Body of pancreas (tissue), 4 donors: Measurements from ENCODE around the gene TMBIM1.

Source experiments
- CTCF ChIP-seq, 7 experiments: fragments of 450-650 bp in 4 of 7; fragments of 200-600 bp in 3 of 7; sonication (generic) in 3 of 7; IDR thresholded peaks; one replicate each; pipeline ENCODE4 v1.5.1; 2016 to 2019; ENCODE audit warnings: antibody characterized with exemption in 7 of 7
- POLR2A ChIP-seq, 3 donors: fragments of 450-650 bp; IDR thresholded peaks; one replicate each; pipeline ENCODE4 v1.6.1; 2016; ENCODE audit warnings: antibody characterized with exemption in 3 of 3, mild to moderate bottlenecking in 2 of 3

DNA sequence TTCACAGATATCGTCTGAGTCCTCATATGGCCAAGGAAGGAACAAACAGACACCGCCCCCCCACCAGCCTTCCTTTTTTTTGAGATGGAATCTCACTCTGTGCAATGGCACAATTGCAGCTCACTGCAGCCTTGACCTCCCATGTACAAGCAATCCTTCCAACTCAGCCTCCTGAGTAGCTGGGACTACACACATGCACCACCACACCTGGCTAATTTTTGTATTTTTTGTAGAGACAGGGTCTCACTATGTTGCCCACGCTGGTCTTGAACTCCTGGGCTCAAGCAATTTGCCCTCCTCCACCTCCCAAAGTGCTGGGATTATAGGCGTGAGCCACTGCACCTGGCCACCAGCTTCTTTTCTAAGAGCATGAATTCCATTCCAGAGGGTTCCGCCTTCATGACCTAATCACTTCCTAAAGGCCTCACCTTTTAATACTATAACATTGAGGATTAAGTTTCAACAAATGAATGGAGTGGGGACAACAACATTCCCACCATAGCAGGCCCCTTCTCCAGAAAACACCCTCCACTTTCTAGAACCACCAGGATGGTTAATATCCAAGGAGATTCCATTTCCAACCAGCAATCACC lies 2.2 kb upstream of the TMBIM1 start:
- TF ChIP-seq CTCF (IDR thresholded peaks at IDR 0.05) (no peak), POLR2A (IDR thresholded peaks at IDR 0.05) (no peak)
